Testis (tissue), 2 donors: Measurements from ENCODE around the gene SPON1.

ENCODE experiments used
- CTCF ChIP-seq, 3 experiments: fragments of 450-650 bp in 2 of 3; fragments of 200-600 bp in 1 of 3; sonication (generic) in 1 of 3; IDR thresholded peaks; one replicate each; pipeline ENCODE4 v1.5.1; 2016 to 2019; ENCODE audit warnings: antibody characterized with exemption in 3 of 3, mild to moderate bottlenecking in 2 of 3, moderate library complexity in 1 of 3
- POLR2A ChIP-seq: fragments of 450-650 bp; IDR thresholded peaks from one replicate; pipeline ENCODE4 v1.6.1; 2017; ENCODE audit warnings: antibody characterized with exemption, mild to moderate bottlenecking, moderate library complexity

GRCh38 chr11:13924801-13925327, 37.7 kb upstream of the SPON1 start:
- TF ChIP-seq CTCF (IDR thresholded peaks at IDR 0.05) (no peak), POLR2A (no peak)
